Colon (tissue), 2 donors: Measurements from ENCODE around the gene SCNN1G.
A peak's percentile ranks its signal among the peaks of the same experiment; 100 is the strongest.

ENCODE experiments used
- FAIRE-seq: peaks from 2 replicates; lab custom pipeline; 2012; peaks lifted over from hg19 to GRCh38; lab: Jason Lieb, UNC
- donor health status: control.
- donor health status: control.

The SCNN1G gene

DNA sequence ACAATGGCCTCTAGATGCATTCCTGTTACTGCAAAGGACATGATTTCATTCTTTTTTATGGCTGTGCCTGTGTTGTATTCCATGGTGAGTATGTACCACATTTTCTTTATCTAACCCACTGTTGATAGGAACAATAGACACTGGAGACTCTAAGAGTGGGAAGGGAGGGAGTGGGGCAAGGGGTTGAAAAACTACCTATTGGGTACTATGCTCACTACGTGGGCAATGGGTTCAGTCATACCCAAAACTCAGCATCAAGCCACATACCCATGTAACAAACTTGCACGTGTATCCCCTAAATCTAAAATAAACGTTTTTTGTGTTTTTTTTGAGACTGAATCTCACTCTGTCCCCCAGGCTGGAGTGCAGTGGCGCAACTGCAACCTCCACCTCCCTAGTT lies 72.5 kb downstream of the SCNN1G start:
- no peak for FAIRE-seq

GRCh38 chr16:23256440-23256839 lies 73.9 kb downstream of the SCNN1G start:
- peak; percentile 55 for FAIRE-seq

- FAIRE-seq, result no peak
Observed at GRCh38 chr16:23257682-23258081, 75.1 kb downstream of the SCNN1G start.

GRCh38 chr16:23258919-23259237 lies 76.3 kb downstream of the SCNN1G start:
- no peak for FAIRE-seq
